Measurements from ENCODE around the gene SEMA4B. TPM values are rescaled to one million over a fixed set of nuclear protein-coding genes. Genes with fewer than 3 reads are reported as not detected.

The SEMA4B gene
- total and polyA plus RNA-seq, 9 of the 15 experiments (the other 6 are each of a cell fraction or from before 2014, with no cell fraction given) = 1.3 to 33.6 (median 11.0) TPM

- peak in 1 of 2 experiments; percentile 20; a peak in 1 of 4 replicates for TF ChIP-seq SIN3A (IDR thresholded peaks at IDR 0.05; ENCODE audit: borderline replicate concordance in 2 of 2, control insufficient read depth in 1 of 2, low read depth in 2 of 2, low read length in 2 of 2)
- no peak; the same call in 1 of the 2 replicates for TF ChIP-seq GABPB1 (CRISPR knock-in tag; IDR thresholded peaks at IDR 0.05)
- TF ChIP-seq ARHGAP35 (IDR thresholded peaks at IDR 0.05; ENCODE audit: partially characterized antibody) = no peak
- TF ChIP-seq SMARCB1 (IDR thresholded peaks at IDR 0.05; ENCODE audit: insufficient read length, low read depth) = no peak
- peak; percentile 97 for TF ChIP-seq ADNP (tag; IDR thresholded peaks at IDR 0.05)
- no peak for TF ChIP-seq PHB (CRISPR knock-in tag; IDR thresholded peaks at IDR 0.05)
- 0 out of 2 replicates have a peak, but pooled peaks have one; percentile 11 for TF ChIP-seq RHOXF2B (CRISPR knock-in tag; conservative IDR thresholded peaks at IDR 0.05)
- no peak for TF ChIP-seq ZBTB12 (CRISPR knock-in tag; IDR thresholded peaks at IDR 0.05)
- no peak for TF ChIP-seq ZNF830 (CRISPR knock-in tag; IDR thresholded peaks at IDR 0.05)
- no peak for TF ChIP-seq ZNF395 (CRISPR knock-in tag; IDR thresholded peaks at IDR 0.05)
- no peak for TF ChIP-seq BRF1 (IDR thresholded peaks at IDR 0.05; ENCODE audit: borderline replicate concordance, extremely low read depth, insufficient read length)
- no peak; the same call in 1 of the 2 replicates for TF ChIP-seq HMG20B (CRISPR knock-in tag; IDR thresholded peaks at IDR 0.05)
- no peak for TF ChIP-seq EZH2 (IDR thresholded peaks at IDR 0.05; ENCODE audit: borderline replicate concordance, low read depth, low read length)
- no peak for TF ChIP-seq TFE3 (CRISPR knock-in tag; IDR thresholded peaks at IDR 0.05)
- no peak for TF ChIP-seq ID3 (CRISPR knock-in tag; IDR thresholded peaks at IDR 0.05)
- peak; percentile 77; the same call in 1 of the 2 replicates for TF ChIP-seq ID3 (tag; IDR thresholded peaks at IDR 0.05)
- TF ChIP-seq XRCC4 (IDR thresholded peaks at IDR 0.05; ENCODE audit: extremely low read depth, insufficient read depth, insufficient read length) = no peak
- TF ChIP-seq YY1 (IDR thresholded peaks at IDR 0.05; ENCODE audit: borderline replicate concordance in 1 of 3, control insufficient read depth in 1 of 3, extremely low read depth in 1 of 3, insufficient read depth in 3 of 3, insufficient read length in 1 of 3, insufficient replicate concordance in 2 of 3, low read depth in 1 of 3, low read length in 2 of 3) = peak in 1 of 3 experiments; percentile 74
- TF ChIP-seq ZNF512 (tag; IDR thresholded peaks at IDR 0.05) = no peak
Observed at GRCh38 chr15:90184119-90184785, 16.9 kb upstream of the SEMA4B start (continued).
